ENCODE measurements around the gene PIP4P1.

Gene PIP4P1

GRCh38 chr14:20476776-20477175 lies 15.5 kb upstream of the PIP4P1 start:
- Histone ChIP-seq H3K4me3 (ENCODE audit: severe bottlenecking) (no peak overlapping the region), H3K9me3 (ENCODE audit: severe bottlenecking) (no peaks in the 10 kb centered on the region), H3K4me1 (ENCODE audit: insufficient read depth, poor library complexity, severe bottlenecking) (no peaks in the 10 kb centered on the region), H3K36me3 (ENCODE audit: low read depth) (peaks cover 70% of the 10 kb centered on the region), H3K27me3 (ENCODE audit: insufficient read depth, poor library complexity, severe bottlenecking) (no peaks in the 10 kb centered on the region), H3K27ac (ENCODE audit: poor library complexity, severe bottlenecking) (no peak overlapping the region)
- DNase-seq (ENCODE audit: low spot score), result no peak
- no peak for TF ChIP-seq CTCF (IDR thresholded peaks at IDR 0.05; ENCODE audit: poor library complexity, severe bottlenecking)
- ATAC-seq (ENCODE audit: low read depth), result no peak

GRCh38 chr14:20472536-20473169 lies 11.4 kb upstream of the PIP4P1 start:
- ATAC-seq (ENCODE audit: low read depth), result no peak
- Histone ChIP-seq H3K36me3 (ENCODE audit: low read depth) (peaks cover 64% of the 10 kb centered on the region), H3K4me1 (ENCODE audit: insufficient read depth, poor library complexity, severe bottlenecking) (peaks cover 4% of the 10 kb centered on the region), H3K4me3 (ENCODE audit: severe bottlenecking) (no peak overlapping the region), H3K9me3 (ENCODE audit: severe bottlenecking) (no peaks in the 10 kb centered on the region), H3K27me3 (ENCODE audit: insufficient read depth, poor library complexity, severe bottlenecking) (no peaks in the 10 kb centered on the region), H3K27ac (ENCODE audit: poor library complexity, severe bottlenecking) (no peak overlapping the region)
- no peak for TF ChIP-seq CTCF (IDR thresholded peaks at IDR 0.05; ENCODE audit: poor library complexity, severe bottlenecking)
- DNase-seq (ENCODE audit: low spot score), result no peak

- Histone ChIP-seq H3K4me1 (ENCODE audit: insufficient read depth, poor library complexity, severe bottlenecking) (peaks cover 8% of the 10 kb centered on the region), H3K4me3 (ENCODE audit: severe bottlenecking) (peak overlapping the region; percentile 70), H3K9me3 (ENCODE audit: severe bottlenecking) (no peaks in the 10 kb centered on the region), H3K27ac (ENCODE audit: poor library complexity, severe bottlenecking) (peak overlapping the region; percentile 86), H3K36me3 (ENCODE audit: low read depth) (peaks cover 43% of the 10 kb centered on the region), H3K27me3 (ENCODE audit: insufficient read depth, poor library complexity, severe bottlenecking) (no peaks in the 10 kb centered on the region)
- no peak for DNase-seq (ENCODE audit: low spot score)
- 0 out of 3 replicates have a peak, but pooled peaks have one; percentile 5 for ATAC-seq (ENCODE audit: low read depth)
- TF ChIP-seq CTCF (IDR thresholded peaks at IDR 0.05; ENCODE audit: poor library complexity, severe bottlenecking), result no peak
Measured at GRCh38 chr14:20470603-20470901, 9.3 kb upstream of the PIP4P1 start.

DNA sequence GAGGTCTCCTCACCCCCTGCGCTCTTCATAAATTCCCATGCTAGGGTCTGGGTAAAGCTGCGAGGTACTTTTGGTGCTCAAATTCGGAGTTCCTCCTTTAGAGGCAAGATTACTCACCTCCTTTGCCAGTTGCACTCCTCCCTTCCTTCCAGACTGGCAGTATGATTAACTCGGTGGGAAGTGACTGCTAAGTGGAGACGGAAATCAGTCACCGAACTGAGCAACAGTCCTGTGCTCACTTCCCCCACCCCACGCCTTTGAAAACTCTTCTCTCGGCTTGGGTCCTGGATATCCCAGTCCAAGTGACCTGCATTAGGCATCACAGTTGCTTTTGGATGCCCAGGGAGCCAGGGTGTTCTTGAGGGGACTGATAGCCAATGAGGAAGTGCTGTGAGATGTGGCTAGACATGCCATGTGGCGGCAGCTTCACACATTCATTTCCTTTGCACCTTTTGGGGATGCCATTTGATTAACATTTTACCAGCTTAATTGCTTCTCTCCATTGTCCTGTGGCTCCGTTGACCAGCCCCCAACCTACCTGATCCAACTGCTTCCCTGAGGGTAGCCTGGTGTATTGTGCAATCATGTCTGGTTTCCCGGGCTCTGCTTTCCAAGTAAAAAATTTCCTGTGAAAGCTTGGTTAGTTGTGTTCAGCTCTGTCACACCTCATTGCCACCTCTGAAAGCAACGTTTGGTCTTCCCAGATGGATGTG lies 8.8 kb upstream of the PIP4P1 start:
- peak overlapping the region; percentile 86 for H3K27ac ChIP-seq (ENCODE audit: poor library complexity, severe bottlenecking)
- no peaks in the 10 kb centered on the region for H3K9me3 ChIP-seq (ENCODE audit: severe bottlenecking)
- H3K27me3 ChIP-seq (ENCODE audit: insufficient read depth, poor library complexity, severe bottlenecking), result no peaks in the 10 kb centered on the region
- peaks cover 38% of the 10 kb centered on the region for H3K36me3 ChIP-seq (ENCODE audit: low read depth)
- peaks cover 8% of the 10 kb centered on the region for H3K4me1 ChIP-seq (ENCODE audit: insufficient read depth, poor library complexity, severe bottlenecking)
- peak overlapping the region; percentile 70 for H3K4me3 ChIP-seq (ENCODE audit: severe bottlenecking)
- DNase-seq (ENCODE audit: low spot score) (no peak), ATAC-seq (ENCODE audit: low read depth) (peak; percentile 76)
- no peak for TF ChIP-seq CTCF (IDR thresholded peaks at IDR 0.05; ENCODE audit: poor library complexity, severe bottlenecking)
